Fibroblast of lung (primary cell): Measurements from ENCODE around the gene PRRT1. TPM values are rescaled to one million over a fixed set of nuclear protein-coding genes. Genes with fewer than 3 reads are reported as not detected.
A peak's percentile ranks its signal among the peaks of the same experiment; 100 is the strongest.

Experiments
- DNase-seq, 2 donors: peaks; one replicate each; pipeline versions ENCODE4 v3.0.0 to v3.0.0-alpha.2; 2010; ENCODE audit warnings: low read depth in 2 of 2
- H2AFZ ChIP-seq: 2 replicates; pipeline ENCODE4 v1.5.1; 2012; ENCODE audit warnings: low read length, control low read depth, inconsistent platforms
- H3K27ac ChIP-seq: 2 replicates; pipeline ENCODE4 v1.5.1; 2011; ENCODE audit warnings: low read length, control low read depth; ENCODE audit not compliant: insufficient read depth
- H3K27me3 ChIP-seq: 2 replicates; pipeline ENCODE4 v1.5.1; 2011; ENCODE audit warnings: mild to moderate bottlenecking, low read length; ENCODE audit not compliant: control insufficient read depth, insufficient read depth
- H3K36me3 ChIP-seq: 2 replicates; pipeline ENCODE4 v1.5.1; 2011; ENCODE audit warnings: low read length; ENCODE audit not compliant: control insufficient read depth, insufficient read depth
- H3K4me1 ChIP-seq: 2 replicates; pipeline ENCODE4 v1.5.1; 2011; ENCODE audit warnings: low read length; ENCODE audit not compliant: control insufficient read depth, insufficient read depth; ENCODE audit errors: extremely low read depth
- H3K4me2 ChIP-seq: 2 replicates; pipeline ENCODE4 v1.5.1; 2011; ENCODE audit warnings: low read length, control low read depth; ENCODE audit not compliant: insufficient read depth; ENCODE audit errors: extremely low read depth
- H3K4me3 ChIP-seq, 4 experiments: fragments of 200-600 bp in 1 of 4; sonication (generic) in 1 of 4; replicated peaks in 1 of 4; 2 replicates each; pipeline ENCODE4 v1.5.1; 2011 to 2016; ENCODE audit warnings: low read length in 4 of 4, low read depth in 3 of 4, mild to moderate bottlenecking in 3 of 4, control low read depth in 2 of 4, inconsistent platforms in 1 of 4, mixed read lengths in 1 of 4; ENCODE audit not compliant: insufficient read depth in 1 of 4; ENCODE audit errors: control extremely low read depth in 1 of 4
- H3K79me2 ChIP-seq: 2 replicates; pipeline ENCODE4 v1.5.1; 2012; ENCODE audit warnings: mild to moderate bottlenecking, low read length, inconsistent platforms; ENCODE audit not compliant: control insufficient read depth, insufficient read depth
- H3K9ac ChIP-seq: 2 replicates; pipeline ENCODE4 v1.5.1; 2011; ENCODE audit warnings: mild to moderate bottlenecking, low read length, control low read depth; ENCODE audit not compliant: insufficient read depth
- H3K9me3 ChIP-seq: 2 replicates; pipeline ENCODE4 v1.5.1; 2012; ENCODE audit warnings: low read depth, low read length; ENCODE audit not compliant: control insufficient read depth, insufficient read depth
- H4K20me1 ChIP-seq: 2 replicates; pipeline ENCODE4 v1.5.1; 2011; ENCODE audit warnings: low read length; ENCODE audit not compliant: control insufficient read depth, insufficient read depth; ENCODE audit errors: extremely low read depth
- CTCF ChIP-seq, 2 donors: IDR thresholded peaks in 1 of 2; conservative IDR thresholded peaks in 1 of 2; 1 replicate in 1 of 2; 2 replicates in 1 of 2; pipeline ENCODE4 v1.5.1; 2011 to 2012; ENCODE audit warnings: low read length in 2 of 2, control low read depth in 1 of 2, inconsistent platforms in 1 of 2, low read depth in 1 of 2, mild to moderate bottlenecking in 1 of 2
- EZH2 ChIP-seq: IDR thresholded peaks from 2 replicates; pipeline ENCODE4 v1.5.1; 2012; ENCODE audit warnings: low read length, control low read depth, mild to moderate bottlenecking; ENCODE audit errors: missing control alignments
- polyA plus RNA-seq, 2 donors: library from polyadenylated mRNA; depleted of rRNA in 1 of 2; stranded (reverse) in 1 of 2; unstranded in 1 of 2; fragments of >200 nt; gene quantifications; 2 replicates each; pipeline ENCODE4 v1.2.1, GENCODE V29; 2011 to 2012; ENCODE audit warnings: missing spikeins in 1 of 2
- total RNA-seq: library from RNA; depleted of rRNA; stranded (reverse); fragments of >200 nt; gene quantifications from 2 replicates; pipeline ENCODE4 v1.2.1, GENCODE V29; 2014

The PRRT1 gene
- total and polyA plus RNA-seq, 2 donors (not counting 1 experiment from before 2014, with no cell fraction given) = 0.33 to 0.73 TPM

DNA sequence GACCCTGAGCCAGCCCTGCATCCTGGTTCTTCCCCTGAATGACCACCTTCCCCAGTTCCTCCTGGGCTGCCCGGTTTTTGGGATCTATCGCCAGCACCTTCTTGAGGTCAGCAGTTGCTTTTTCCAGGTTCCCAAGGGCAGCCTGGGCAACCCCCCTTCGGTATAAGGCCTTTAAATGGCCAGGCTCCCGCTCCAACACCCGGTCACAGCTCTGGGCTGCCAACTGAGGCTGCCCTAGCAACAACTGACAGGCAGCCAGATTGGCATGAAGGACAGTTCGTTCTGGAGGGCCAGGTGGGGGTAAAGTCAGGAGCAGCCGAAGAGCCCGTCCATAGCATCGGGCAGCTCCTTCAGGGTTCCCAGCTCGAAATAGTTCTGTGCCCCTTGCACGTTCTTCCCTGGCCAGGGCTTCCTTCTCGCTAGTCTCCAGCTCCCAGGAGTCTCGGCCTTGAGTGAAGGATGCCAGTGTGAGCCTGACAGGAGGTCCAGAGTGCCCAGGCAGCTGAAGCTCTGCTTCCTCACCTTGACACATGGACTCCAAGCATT lies 22.9 kb downstream of the PRRT1 start:
- H3K9me3 ChIP-seq = no peaks in the 10 kb centered on the region
- H2AFZ ChIP-seq = no peak overlapping the region
- no peak overlapping the region for H3K9ac ChIP-seq
- TF ChIP-seq CTCF (conservative IDR thresholded peaks at IDR 0.05 in 1 of 2, IDR thresholded peaks at IDR 0.05 in 1 of 2; ENCODE audit: low read depth in 1 of 2, low read length in 2 of 2) (no peak), EZH2 (no peak)
- H3K36me3 ChIP-seq = peaks cover 5% of the 10 kb centered on the region
- no peaks in the 10 kb centered on the region for H3K27me3 ChIP-seq
- H4K20me1 ChIP-seq = no peaks in the 10 kb centered on the region
- DNase-seq = no peak
- peak overlapping the region in 2 of 4 experiments; percentile 69 to 75 for H3K4me3 ChIP-seq
- peak overlapping the region; percentile 87 for H3K27ac ChIP-seq
- H3K79me2 ChIP-seq = peaks cover 14% of the 10 kb centered on the region
- H3K4me1 ChIP-seq = peaks cover 8% of the 10 kb centered on the region
- H3K4me2 ChIP-seq = peak overlapping the region; percentile 99

- Histone ChIP-seq H3K27ac (peak within 1 kb of the TSS; percentile 93), H4K20me1 (no peaks in the 10 kb centered on the region), H3K4me2 (peak within 1 kb of the TSS; percentile 99), H3K79me2 (peaks cover 14% of the 10 kb centered on the region), H2AFZ (peak within 1 kb of the TSS; percentile 88), H3K4me1 (peaks cover 8% of the 10 kb centered on the region), H3K27me3 (no peaks in the 10 kb centered on the region), H3K9me3 (no peaks in the 10 kb centered on the region), H3K4me3 (peak within 1 kb of the TSS; percentile 80 to 99 (median 90)), H3K36me3 (peaks cover 5% of the 10 kb centered on the region), H3K9ac (peak within 1 kb of the TSS; percentile 85)
- peak; percentile 100 for DNase-seq
- TF ChIP-seq CTCF (conservative IDR thresholded peaks at IDR 0.05 in 1 of 2, IDR thresholded peaks at IDR 0.05 in 1 of 2; ENCODE audit: low read depth in 1 of 2, low read length in 2 of 2) = no peak
- no peak for TF ChIP-seq EZH2
These were observed 23.8 kb downstream of the PRRT1 start, which contains the start of gene ATF6B for GRCh38 chr6:32127717-32128592. Gene ATF6B (minus strand): TSS chr6:32128246. CDS start chr6:32128207, 39 bp downstream.

GRCh38 chr6:32127409-32127716 lies 24.4 kb downstream of the PRRT1 start:
- peak overlapping the region; percentile 88 for H2AFZ ChIP-seq

More at GRCh38 chr6:32127409-32127716, 24.4 kb downstream of the PRRT1 start:
- peaks cover 14% of the 10 kb centered on the region for H3K79me2 ChIP-seq
- H3K4me2 ChIP-seq = peak overlapping the region; percentile 91
- TF ChIP-seq CTCF (conservative IDR thresholded peaks at IDR 0.05 in 1 of 2, IDR thresholded peaks at IDR 0.05 in 1 of 2; ENCODE audit: low read depth in 1 of 2, low read length in 2 of 2) (no peak), EZH2 (no peak)
- peaks cover 8% of the 10 kb centered on the region for H3K4me1 ChIP-seq
- H3K9ac ChIP-seq = peak overlapping the region; percentile 85
- no peak for DNase-seq
- H3K4me3 ChIP-seq = peak overlapping the region; percentile 80 to 99 (median 90)
- H3K27ac ChIP-seq = peak overlapping the region; percentile 93
- H3K27me3 ChIP-seq = no peaks in the 10 kb centered on the region
- H4K20me1 ChIP-seq = no peaks in the 10 kb centered on the region
- peaks cover 5% of the 10 kb centered on the region for H3K36me3 ChIP-seq
- no peaks in the 10 kb centered on the region for H3K9me3 ChIP-seq
